HuH-7.5 (cell line): Measurements from ENCODE around the gene AMPH.

Experiments
- DNase-seq: peaks from one replicate; pipeline ENCODE4 v3.0.0; 2011; ENCODE audit warnings: low spot score

AMPH gene

DNA sequence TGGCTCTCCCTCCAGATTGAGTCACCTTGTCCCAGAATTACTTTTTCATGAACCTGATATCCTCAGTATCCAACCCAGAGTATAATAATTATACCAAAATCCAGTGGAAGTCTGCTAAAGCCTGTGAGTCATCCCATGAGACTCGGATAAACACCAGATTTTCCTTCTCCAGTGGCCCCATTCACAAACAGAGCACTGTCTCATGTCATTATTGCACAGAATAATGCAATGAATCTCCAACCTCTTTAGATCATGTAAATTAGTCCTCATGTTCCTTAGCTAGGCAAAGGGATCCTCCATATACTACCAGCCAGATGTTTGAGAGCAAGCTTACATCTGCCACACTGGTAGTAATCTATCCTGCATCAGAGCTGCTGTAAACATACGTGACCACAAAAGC lies 89.0 kb downstream of the AMPH start:
- DNase-seq, result no peak

DNA sequence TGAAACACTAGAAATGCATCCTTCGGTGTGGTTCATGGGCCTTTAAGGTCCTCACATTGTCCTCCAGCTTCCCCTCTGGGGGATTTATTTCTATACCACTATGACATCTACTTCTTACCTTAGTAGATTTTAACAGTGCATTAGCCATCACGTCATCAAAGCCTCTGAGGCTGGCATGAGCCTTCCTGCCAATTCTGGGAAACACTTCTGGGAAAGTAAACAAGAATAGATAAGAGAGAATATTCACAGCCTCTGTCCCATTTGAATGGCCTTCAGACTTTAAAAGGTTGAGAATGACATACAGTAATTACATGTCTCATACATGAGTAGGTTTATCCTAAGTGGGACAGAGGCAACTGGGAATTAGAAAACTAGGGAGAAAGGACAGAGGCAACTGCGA lies 89.7 kb downstream of the AMPH start:
- DNase-seq, result no peak

DNA sequence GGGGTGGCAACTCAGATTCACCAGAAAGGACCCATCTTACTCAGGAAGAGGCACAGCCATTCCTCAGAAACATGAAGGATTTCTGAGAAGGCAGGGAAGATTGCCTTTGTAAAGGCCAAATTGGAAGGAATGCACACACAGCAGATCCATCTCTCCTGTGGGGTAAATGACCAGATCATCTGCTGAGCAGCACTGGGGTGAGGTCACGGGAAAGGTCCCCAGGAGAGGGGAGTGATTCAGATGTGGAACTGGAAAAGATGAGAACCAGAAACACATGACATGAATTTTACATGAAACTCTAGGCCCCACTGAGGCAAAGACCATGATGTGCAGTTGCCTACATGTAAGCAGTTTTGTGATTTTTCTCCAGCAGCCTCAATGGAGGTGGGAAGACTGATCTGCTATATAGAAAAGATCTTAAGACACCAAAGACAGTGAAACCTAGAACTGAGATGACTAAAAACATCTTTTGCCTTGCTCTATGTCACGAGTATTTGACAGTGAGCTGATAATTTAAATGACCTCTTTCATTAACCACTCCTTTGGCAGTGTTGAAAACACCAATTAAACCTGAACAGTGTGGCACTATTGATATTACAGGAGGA lies 91.6 kb downstream of the AMPH start:
- DNase-seq, result no peak

DNA sequence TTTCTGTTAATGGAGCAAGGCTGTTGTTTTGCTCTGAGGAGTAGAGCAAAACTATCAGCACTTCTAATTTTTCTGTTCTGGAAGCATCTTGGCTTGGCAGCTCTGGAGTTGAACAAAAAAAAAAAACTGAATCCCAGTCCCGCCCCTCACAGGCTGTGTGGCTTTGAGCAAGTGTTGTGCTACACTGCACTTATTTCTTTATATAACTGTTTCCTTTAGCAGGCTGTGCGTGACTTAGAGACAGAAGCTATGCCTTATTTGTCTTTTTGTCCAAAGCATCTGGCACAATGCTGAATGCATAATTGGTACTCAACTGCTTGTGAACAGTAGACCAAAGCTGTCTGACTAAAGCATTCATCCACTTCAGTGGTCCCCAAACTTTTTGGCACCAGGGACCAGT lies 96.1 kb downstream of the AMPH start:
- no peak for DNase-seq

DNA sequence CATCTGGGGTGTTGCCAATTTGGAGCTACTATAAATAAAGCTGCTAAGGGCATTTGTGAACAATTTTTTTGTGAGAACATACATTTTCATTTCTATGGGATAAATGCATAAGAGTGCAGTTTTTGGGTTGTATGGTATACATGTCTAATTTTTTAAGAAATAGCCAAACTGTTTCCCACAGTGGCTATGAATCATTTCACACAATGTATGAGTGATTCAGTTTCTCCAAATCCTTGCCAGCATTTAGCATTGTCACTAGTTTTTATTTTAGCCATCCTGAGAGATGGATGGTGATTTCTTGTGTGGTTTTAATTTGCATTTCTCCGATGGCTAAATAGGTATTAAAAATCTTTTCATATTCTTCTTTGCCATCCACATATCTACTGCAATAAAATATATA lies 105.3 kb downstream of the AMPH start:
- DNase-seq, result no peak

DNA sequence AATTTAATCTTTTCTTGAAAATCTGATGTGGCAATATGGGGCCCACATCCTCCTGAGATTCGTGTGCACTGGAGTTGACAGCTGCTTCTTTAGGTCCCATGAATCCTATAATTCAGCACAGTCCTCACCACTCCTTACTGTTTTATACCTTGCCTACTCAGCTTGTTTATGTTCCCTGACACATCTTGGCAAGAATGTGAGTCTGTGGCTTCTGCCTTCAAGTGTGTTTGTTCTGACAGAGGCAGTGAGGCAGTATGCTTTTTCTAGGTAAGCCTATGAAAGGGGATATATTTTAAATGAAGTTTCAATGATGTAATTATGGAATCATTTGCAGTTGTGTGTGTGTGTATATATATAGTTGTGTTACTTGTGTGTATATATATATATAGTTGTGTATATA lies 106.4 kb downstream of the AMPH start:
- no peak for DNase-seq

- DNase-seq, result no peak
Observed at GRCh38 chr7:38520741-38521140, 110.4 kb downstream of the AMPH start.

DNA sequence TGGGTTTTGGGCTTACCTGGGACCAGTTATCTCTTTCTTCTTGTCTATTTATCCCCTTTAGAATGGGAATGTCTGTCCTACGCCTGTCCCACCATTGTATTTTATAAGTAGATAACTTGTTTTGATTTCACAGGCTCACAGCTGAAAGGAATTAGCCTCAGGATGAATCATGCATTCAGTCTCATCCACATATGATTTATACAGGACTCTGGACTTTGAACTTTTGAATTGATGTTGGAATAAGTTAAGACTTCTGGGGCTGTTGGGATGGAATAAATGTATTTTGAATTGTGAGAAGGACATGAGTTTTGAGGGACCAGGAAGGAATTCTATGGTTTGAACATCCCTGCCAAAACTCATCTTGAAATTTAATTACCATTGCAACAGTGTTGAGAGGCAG lies 112.6 kb downstream of the AMPH start:
- DNase-seq, result no peak

- DNase-seq, result no peak
Observed at GRCh38 chr7:38512704-38513103, 118.5 kb downstream of the AMPH start.

DNA sequence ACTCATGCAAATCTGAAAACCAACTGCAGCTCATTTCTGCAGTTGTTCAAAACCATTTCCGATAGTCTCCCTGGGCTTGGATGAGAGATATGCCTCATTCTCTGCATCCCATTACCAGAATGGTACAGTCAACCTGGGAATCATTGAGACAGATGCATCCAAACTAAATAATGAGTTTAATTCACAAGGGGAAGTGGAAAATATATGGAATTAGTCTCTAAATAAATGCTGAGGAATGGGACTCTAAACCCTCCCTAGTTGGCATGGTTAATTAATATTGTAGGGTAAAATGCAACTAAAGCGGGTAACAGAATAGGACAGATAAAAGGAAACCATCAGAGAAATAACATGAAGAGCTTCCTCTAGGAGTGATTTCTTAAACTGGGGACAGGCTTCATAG lies 118.9 kb downstream of the AMPH start:
- no peak for DNase-seq

GRCh38 chr7:38507384-38507783 lies 123.8 kb downstream of the AMPH start:
- DNase-seq, result no peak

DNA sequence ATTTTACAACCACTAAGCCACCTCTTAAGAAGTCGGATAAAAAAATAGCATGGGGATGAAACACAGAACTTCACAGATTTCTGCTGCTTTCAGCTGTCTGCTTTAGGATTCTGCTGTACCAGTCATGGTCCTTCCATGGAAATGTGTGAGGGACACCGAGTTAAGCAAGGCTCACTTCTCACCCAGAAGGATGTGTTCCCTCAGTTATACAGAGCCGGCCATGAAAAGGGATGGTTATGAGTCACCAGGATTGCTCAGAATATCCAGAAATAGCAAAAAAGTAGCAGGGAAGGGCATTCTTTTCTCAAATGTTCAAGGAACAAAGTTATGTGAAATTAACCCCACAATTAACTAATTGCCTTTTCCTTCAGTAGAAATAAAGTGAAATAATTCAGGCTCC lies 124.4 kb downstream of the AMPH start:
- DNase-seq, result no peak

GRCh38 chr7:38506004-38506403 lies 125.2 kb downstream of the AMPH start:
- DNase-seq, result no peak

DNA sequence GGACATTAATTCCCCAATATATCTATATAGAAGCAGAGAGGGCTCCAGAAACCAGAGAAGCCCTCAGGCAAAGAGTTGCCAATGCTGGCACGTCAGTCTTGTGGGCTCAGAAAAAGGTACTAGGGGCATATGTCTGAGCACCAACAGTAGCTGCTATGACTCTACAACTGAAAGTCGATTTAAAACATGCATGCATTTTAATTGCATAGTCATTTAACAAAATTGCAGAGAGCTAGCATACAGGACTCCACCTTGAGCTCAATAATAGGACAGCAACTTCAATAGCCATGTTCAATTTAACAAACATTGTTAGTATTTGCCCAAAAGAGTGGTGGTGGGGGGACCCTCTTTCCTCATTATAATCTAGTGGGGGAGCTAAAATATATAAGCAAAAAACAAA lies 126.5 kb downstream of the AMPH start:
- DNase-seq, result no peak

DNA sequence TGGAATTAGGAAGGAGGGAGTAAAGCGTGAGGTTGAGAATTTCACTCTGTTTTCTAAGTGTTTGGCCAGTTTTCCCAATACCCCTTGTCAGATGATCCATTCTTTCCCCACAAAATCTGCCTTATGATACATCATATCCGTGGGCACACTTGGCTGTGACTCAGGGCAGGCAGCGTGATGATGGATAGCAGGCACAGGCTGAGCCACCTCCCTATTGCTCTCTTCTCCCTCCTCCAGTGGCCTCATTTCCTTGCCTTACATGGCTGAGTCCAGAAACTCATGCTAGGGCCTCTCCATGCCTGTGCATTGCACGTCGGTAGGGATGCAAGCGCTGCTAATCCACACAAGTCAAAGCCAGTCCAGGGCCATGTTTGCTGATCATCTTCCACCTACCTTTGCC lies 128.3 kb downstream of the AMPH start:
- DNase-seq, result no peak

DNA sequence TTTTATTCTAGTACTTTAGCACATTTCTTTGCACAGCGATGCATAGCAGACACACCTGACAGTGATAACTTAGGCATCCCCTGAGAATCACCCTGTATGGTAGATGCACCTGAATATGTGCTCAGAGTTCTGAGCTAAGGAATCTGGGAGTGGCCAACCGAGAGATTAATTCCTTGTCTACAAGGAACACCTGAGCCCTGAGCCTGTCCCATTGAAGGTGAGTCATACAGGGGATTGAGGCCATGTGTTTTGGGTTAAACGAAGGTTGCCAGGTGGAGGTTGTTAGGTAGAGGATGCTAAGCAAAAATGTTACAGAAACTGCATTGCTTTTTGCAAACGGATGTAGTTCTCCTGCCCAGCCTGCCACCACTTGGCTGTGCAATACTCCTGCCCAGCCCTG lies 128.9 kb downstream of the AMPH start:
- no peak for DNase-seq

DNA sequence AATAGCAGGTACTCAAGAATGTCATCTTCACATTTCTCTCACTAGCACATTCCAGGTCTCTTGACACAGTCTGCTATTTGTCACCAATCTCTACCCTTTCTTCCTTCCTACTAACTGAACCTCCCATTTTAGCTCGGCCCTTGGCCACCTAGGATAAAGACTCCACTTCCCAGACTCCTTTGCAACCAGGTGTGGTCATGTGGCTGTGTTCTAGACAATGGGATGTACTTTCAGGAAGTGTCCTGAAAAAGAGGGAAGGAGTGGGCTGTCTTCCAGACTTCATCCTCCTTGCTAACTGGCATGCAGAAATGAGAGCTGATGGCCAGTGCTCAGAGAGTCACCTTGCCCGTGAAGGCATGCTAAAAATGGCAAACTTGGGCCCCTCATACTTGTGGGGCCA lies 139.2 kb downstream of the AMPH start:
- DNase-seq, result no peak

DNA sequence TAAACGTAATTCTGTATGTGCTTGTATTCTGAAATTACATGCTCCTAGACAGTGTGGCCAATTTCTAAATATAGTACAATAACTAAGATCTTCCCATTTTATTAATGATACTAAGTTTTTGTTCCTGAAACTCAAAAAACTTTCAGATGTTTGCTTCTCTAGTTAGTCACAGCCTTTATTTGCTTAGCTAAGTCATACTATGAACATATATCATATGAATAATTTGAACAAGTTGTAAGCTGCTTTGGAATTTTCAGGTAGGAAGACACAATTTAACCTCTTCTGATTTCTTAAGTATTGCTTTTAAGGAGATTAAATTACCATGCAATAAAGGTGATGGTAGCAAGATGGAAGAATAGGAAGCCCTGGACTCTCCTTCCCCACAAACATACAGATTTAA lies 148.7 kb downstream of the AMPH start:
- no peak for DNase-seq

- DNase-seq, result no peak
Observed at GRCh38 chr7:38481401-38481800, 149.8 kb downstream of the AMPH start.

DNA sequence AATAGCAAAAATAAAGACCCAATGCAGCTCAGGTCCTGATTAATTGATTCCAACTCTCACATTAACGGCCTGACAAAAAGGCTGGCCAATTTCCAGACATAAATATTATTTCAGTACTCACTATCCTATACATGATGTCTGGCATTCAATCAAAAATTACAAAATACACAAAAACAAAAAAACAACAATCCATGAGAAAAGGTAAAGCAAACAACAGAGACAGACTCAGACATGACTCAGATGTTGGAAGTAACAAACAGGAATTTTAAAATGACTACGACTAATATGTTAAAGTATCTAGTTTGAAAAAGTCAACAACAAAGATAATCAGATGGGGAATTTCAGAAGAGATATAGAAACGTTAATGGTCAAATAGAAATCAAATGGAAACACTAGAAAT lies 152.8 kb downstream of the AMPH start:
- DNase-seq, result no peak

DNA sequence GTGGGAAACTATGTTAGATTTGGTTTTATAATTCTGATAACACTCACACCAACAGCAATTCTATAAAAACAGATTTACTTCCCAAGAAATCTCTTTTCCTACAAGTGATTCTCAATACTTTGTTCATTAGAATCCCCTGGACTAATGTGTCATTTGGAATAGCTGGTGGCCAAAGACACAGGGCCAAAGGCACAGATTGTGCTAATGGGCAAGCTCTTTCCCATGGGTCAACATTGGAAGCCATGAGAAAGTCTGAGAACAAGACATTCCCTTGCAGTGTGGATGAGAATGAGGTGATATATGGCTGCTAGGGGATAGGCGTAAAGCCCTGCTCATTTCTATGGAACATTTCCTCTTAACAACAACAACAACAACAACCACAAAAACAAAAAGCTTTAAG lies 153.8 kb downstream of the AMPH start:
- no peak for DNase-seq

GRCh38 chr7:38476764-38477163 lies 154.4 kb downstream of the AMPH start:
- no peak for DNase-seq

DNA sequence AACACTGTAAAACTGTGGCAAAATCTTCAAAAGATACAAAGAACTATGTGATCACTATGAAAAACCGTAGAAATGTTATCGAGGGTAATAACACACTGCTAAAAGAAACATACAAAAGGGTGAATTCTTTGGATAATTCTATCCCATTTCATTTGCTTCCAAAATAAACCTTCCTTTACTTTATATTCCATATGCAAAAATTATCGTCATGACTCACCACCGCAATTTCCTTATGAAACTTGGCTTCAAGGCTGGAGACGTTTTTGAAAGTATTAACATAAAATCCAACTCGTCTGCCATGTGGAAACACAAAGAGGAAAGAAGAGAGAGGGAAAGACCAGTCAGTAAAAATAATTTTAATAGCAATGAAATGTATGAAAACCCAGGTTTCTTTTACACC lies 165.2 kb downstream of the AMPH start:
- DNase-seq, result no peak

GRCh38 chr7:38463277-38464225 lies 167.6 kb downstream of the AMPH start:
- DNase-seq, result no peak
